Activated CD8-positive, alpha-beta memory T cell treated with anti-CD3 and anti-CD28 coated beads for 36 hours (primary cell): Measurements from ENCODE around the gene RBMY1A1. TPM values are rescaled to one million over a fixed set of nuclear protein-coding genes. Genes with fewer than 3 reads are reported as not detected.
"Not testable (repeated sequence)": the region's sequence is repeated elsewhere in the genome, so short reads cannot be mapped to it uniquely, and the experiment has no call there.

ENCODE experiments used
- CTCF ChIA-PET: fragments of 350-600 bp; sonication (Branson Sonifier 250); formaldehyde crosslinking; loops from one replicate; lab custom pipeline; 2021; ENCODE audit warnings: antibody characterized with exemption; lab: Charles Lee
- POLR2A ChIA-PET: fragments of 350-600 bp; sonication (Branson Sonifier 250); formaldehyde crosslinking; loops from one replicate; lab custom pipeline; 2021; ENCODE audit warnings: antibody characterized with exemption; lab: Charles Lee
- total RNA-seq, 2 experiments: library from RNA; stranded (reverse); gene quantifications; one replicate each; pipeline ENCODE4 v1.2.3, GENCODE V29; 2021

RBMY1A1 gene
- not detected for total RNA-seq

GRCh38 chrY:21534579-21534978 is at the start of gene RBMY1A1:
Gene RBMY1A1 (plus strand): TSS chrY:21534879. CDS start chrY:21536892, 2,013 bp downstream.
- CTCF ChIA-PET, POLR2A ChIA-PET: not testable (repeated sequence)

DNA sequence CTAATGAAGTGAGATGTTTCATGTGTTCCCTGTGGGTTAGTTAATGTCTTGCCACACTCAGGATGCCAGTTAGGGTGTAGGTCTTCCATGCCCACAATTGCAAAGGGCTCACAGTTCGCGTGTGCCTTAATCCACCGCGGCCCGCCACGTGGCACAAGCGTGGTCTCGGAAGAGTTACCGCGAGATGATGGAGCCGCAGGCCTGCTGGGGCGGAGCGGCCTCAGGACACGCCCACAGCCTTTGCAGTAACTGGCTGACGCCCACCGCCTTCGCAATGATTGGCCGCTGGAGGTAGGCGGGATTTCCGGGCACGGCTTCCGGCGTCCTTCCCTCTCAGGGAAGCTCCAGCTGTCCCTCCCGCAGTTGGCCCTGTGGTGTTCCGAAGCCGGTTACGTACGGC is 23.6 kb upstream of the RBMY1A1 start, which contains the start of gene RBMY1B:
Gene RBMY1B (plus strand): TSS at position 301 of the 400 bp plus-strand sequence. CDS start 2,013 bp downstream, outside the sequence.
- POLR2A ChIA-PET, result not testable (repeated sequence)

DNA sequence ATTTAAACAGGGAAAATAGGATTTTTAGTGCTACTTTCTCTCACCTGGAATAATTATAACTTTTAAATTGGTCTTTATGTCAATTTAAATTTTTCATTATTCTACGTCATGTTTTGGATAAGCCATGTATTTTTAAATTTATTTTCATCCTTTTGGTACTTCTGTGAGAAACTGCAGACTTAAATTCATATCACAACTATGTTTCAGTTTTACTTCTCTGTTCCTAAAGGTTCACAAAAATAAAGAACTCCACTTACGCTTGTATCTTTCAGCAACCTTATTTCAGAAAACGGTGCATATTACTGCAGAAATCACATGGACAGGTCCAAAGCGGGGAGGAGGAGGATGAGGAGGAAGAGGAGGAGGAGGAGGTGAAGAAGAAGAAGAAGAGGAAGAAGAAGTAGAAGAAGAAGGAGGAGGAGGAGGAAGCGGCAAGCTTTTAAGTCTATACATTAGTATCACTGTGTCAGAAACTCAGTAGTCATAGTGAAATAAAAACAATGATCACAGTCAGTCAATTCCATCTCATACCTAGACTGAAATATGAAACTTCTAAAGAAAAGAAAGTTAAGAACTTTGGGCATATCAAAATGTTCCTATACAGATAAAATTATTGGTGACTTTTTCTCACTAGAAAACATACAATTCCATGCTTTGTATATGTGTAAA is 24.8 kb downstream of the RBMY1A1 start:
- POLR2A ChIA-PET, CTCF ChIA-PET: not testable (repeated sequence)

More for the DNA sequence above, 23.6 kb upstream of the RBMY1A1 start, which contains the start of gene RBMY1B:
- CTCF ChIA-PET, result not testable (repeated sequence)

DNA sequence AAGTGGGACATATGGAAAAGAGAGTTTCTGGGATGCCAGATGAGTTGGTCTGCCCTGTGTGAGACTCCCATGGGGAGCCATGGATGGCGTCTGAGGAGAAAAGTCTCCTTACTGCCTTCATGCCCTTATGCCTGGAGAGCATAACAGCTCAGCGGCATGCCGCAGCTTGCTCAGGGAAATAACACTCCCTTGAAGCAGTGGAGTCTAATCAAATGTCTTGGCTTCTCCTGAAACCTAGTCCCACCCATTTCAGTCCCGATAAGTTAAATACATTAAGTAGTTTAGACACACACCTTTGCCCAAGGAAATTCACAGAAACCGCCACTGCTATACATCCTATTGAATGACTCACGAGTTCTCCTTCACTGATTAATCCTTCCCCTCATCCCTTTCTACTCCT is 50.8 kb downstream of the RBMY1A1 start:
- CTCF ChIA-PET, result no interaction called here
- POLR2A ChIA-PET, result no interaction called here

DNA sequence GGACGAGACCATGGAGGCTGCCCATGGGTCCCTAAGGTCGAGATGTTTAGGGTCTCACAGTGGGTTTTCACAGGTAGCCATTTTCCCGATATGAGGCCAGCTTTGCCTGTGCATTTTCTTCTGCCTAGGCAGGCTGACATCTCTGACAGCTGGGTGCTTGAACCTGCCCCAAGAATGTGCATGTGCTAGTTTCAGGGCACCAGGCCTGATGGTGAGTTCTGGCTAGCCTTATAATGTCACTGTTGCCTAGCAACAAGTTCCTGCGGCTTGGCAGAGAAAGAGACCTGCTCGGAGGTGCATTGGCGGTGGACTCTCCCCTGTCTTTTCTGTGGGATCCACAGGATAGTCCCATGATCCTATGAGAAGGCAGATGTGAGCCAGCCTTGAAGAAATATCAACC is 51.8 kb downstream of the RBMY1A1 start:
- CTCF ChIA-PET, POLR2A ChIA-PET: not testable (repeated sequence)

GRCh38 chrY:21592059-21592458 is 57.4 kb downstream of the RBMY1A1 start:
- POLR2A ChIA-PET, result no interaction called here

GRCh38 chrY:21596287-21596686 is 61.6 kb downstream of the RBMY1A1 start:
- CTCF ChIA-PET, POLR2A ChIA-PET: not testable (repeated sequence)

More at GRCh38 chrY:21592059-21592458, 57.4 kb downstream of the RBMY1A1 start:
- CTCF ChIA-PET, result no interaction called here

Other genes with a start within 250 kb of the RBMY1A1 start
- not detected for gene RBMY1B, start 23.5 kb upstream of the RBMY1A1 start, total RNA-seq